Activated CD4-positive, alpha-beta T cell treated with anti-CD3 and anti-CD28 coated beads, Interleukin-10, Interleukin-2, amounts not matched to agents 100 ng/mL and 50 ng/mL, durations not matched to agents 16 hours and 8 hours (primary cell): ENCODE results near the gene ESPN.

ENCODE experiments used
- DNase-seq: peaks from one replicate; pipeline ENCODE4 v3.0.0-alpha.2; 2020

ESPN gene

GRCh38 chr1:6466751-6467150, 42.2 kb downstream of the ESPN start:
- no peak for DNase-seq

- no peak for DNase-seq
These were observed 42.6 kb downstream of the ESPN start for GRCh38 chr1:6467224-6467623.

- no peak for DNase-seq
These were observed 43.4 kb downstream of the ESPN start for GRCh38 chr1:6467744-6468688.

GRCh38 chr1:6468729-6469461, 44.3 kb downstream of the ESPN start:
- no peak for DNase-seq

GRCh38 chr1:6470132-6471085, 45.8 kb downstream of the ESPN start:
- DNase-seq, result no peak

- no peak for DNase-seq
These were observed 46.8 kb downstream of the ESPN start for GRCh38 chr1:6471086-6471969.

GRCh38 chr1:6471970-6472368, 47.4 kb downstream of the ESPN start:
- DNase-seq, result no peak

- DNase-seq, result no peak
These were observed 47.8 kb downstream of the ESPN start for GRCh38 chr1:6472391-6472790.

- no peak for DNase-seq
These were observed 48.6 kb downstream of the ESPN start for GRCh38 chr1:6473156-6473555.

- DNase-seq, result no peak
These were observed 49.6 kb downstream of the ESPN start for GRCh38 chr1:6473974-6474814.

GRCh38 chr1:6474815-6475282, 50.3 kb downstream of the ESPN start:
- DNase-seq, result no peak

- DNase-seq, result peak; percentile 78
These were observed 51.0 kb downstream of the ESPN start for GRCh38 chr1:6475381-6476133.

GRCh38 chr1:6476483-6476882, 51.9 kb downstream of the ESPN start:
- DNase-seq, result no peak

GRCh38 chr1:6477039-6477820, 52.7 kb downstream of the ESPN start:
- DNase-seq, result no peak

GRCh38 chr1:6481820-6482219, 57.2 kb downstream of the ESPN start:
- no peak for DNase-seq

- no peak for DNase-seq
These were observed 58.6 kb downstream of the ESPN start for GRCh38 chr1:6483017-6483760.

- no peak for DNase-seq
These were observed 59.2 kb downstream of the ESPN start for GRCh38 chr1:6483761-6484117.

- no peak for DNase-seq
These were observed 60.2 kb downstream of the ESPN start for GRCh38 chr1:6484826-6485167.
